H1 (cell line): ENCODE results near the gene UBR2. TPM values are rescaled to one million over a fixed set of nuclear protein-coding genes. Genes with fewer than 3 reads are reported as not detected.

Experiments used
- CTCF ChIA-PET: fragments of 300-600 bp; sonication (Branson Sonifier 250); formaldehyde crosslinking; loops from one replicate; lab custom pipeline; 2021; ENCODE audit not compliant: partially characterized antibody; lab: Charles Lee
- POLR2A ChIA-PET: fragments of 300-600 bp; sonication (Branson Sonifier 250); formaldehyde crosslinking; loops from one replicate; lab custom pipeline; 2021; ENCODE audit warnings: inconsistent platforms; ENCODE audit not compliant: partially characterized antibody; lab: Charles Lee
- DNase-seq, 2 experiments: peaks; one replicate each; pipeline versions ENCODE4 v3.0.0 to v3.0.0-alpha.2; 2010 to 2022; ENCODE audit warnings: low spot score in 2 of 2, low read depth in 1 of 2, mixed read lengths in 1 of 2
- FAIRE-seq: peaks from 2 replicates; lab custom pipeline; 2011; peaks lifted over from hg19 to GRCh38; lab: Jason Lieb, UNC
- H2AFZ ChIP-seq: 2 replicates; pipeline ENCODE4 v1.8.1; 2012; ENCODE audit warnings: low read length, inconsistent platforms
- H2AK5ac ChIP-seq: 2 replicates; pipeline ENCODE4 v1.6.1; 2013; ENCODE audit warnings: low read depth, low read length
- H2BK120ac ChIP-seq: replicated peaks from 2 replicates; pipeline ENCODE3; 2013; ENCODE audit warnings: low read depth, low read length, inconsistent platforms
- H2BK12ac ChIP-seq: 2 replicates; pipeline ENCODE4 v1.6.1; 2013; ENCODE audit warnings: low read depth, low read length
- H2BK15ac ChIP-seq: 2 replicates; pipeline ENCODE4 v1.6.1; 2013; ENCODE audit warnings: low read length
- H2BK20ac ChIP-seq: 2 replicates; pipeline ENCODE4 v1.6.1; 2013; ENCODE audit warnings: low read length
- H2BK5ac ChIP-seq: 2 replicates; pipeline ENCODE4 v1.6.1; 2013; ENCODE audit warnings: low read depth, low read length
- H3K14ac ChIP-seq: 2 replicates; pipeline ENCODE4 v1.6.1; 2013; ENCODE audit warnings: inconsistent platforms; ENCODE audit not compliant: insufficient read length
- H3K18ac ChIP-seq: 2 replicates; pipeline ENCODE4 v1.6.1; 2013; ENCODE audit warnings: low read length; ENCODE audit errors: extremely low read depth
- H3K23ac ChIP-seq: 2 replicates; pipeline ENCODE4 v1.6.1; 2013; ENCODE audit warnings: inconsistent platforms; ENCODE audit not compliant: insufficient read length
- H3K23me2 ChIP-seq: 2 replicates; pipeline ENCODE4 v1.6.1; 2013; ENCODE audit warnings: low read depth, low read length
- H3K27ac ChIP-seq: 2 replicates; pipeline ENCODE4 v1.6.1; 2011; ENCODE audit warnings: low read depth, low read length, inconsistent platforms
- H3K27me3 ChIP-seq, 4 experiments: replicated peaks in 1 of 4; 1 replicate in 1 of 4; 2 replicates in 3 of 4; pipeline versions ENCODE4 v1.6.1 to v1.8.1; 2011 to 2013; ENCODE audit warnings: low read length in 3 of 4, mild to moderate bottlenecking in 3 of 4, inconsistent platforms in 2 of 4, mixed read lengths in 2 of 4, moderate library complexity in 1 of 4; ENCODE audit not compliant: control insufficient read depth in 3 of 4, insufficient read depth in 3 of 4; ENCODE audit errors: extremely low read depth in 1 of 4
- H3K36me3 ChIP-seq, 4 experiments: 2 replicates each; pipeline versions ENCODE4 v1.6.1 to v1.8.1; 2011 to 2013; ENCODE audit warnings: mild to moderate bottlenecking in 4 of 4, low read length in 3 of 4, moderate library complexity in 2 of 4, control low read depth in 1 of 4, inconsistent platforms in 1 of 4; ENCODE audit not compliant: insufficient read depth in 4 of 4, control insufficient read depth in 2 of 4
- H3K4ac ChIP-seq: replicated peaks from 2 replicates; pipeline ENCODE3; 2013; ENCODE audit warnings: low read length, low read depth, mixed read lengths, inconsistent platforms; ENCODE audit not compliant: insufficient read length
- H3K4me1 ChIP-seq, 4 experiments: replicated peaks in 1 of 4; 1 replicate in 1 of 4; 2 replicates in 3 of 4; pipeline versions ENCODE4 v1.6.1 to v1.8.1; 2011 to 2013; ENCODE audit warnings: low read length in 3 of 4, inconsistent platforms in 2 of 4, mixed read lengths in 1 of 4; ENCODE audit not compliant: insufficient read depth in 4 of 4, control insufficient read depth in 3 of 4
- H3K4me2 ChIP-seq, 2 experiments: 2 replicates each; pipeline versions ENCODE4 v1.6.1 to v1.8.1; 2011 to 2013; ENCODE audit warnings: low read depth in 2 of 2, low read length in 2 of 2, control low read depth in 1 of 2, inconsistent platforms in 1 of 2, mild to moderate bottlenecking in 1 of 2; ENCODE audit not compliant: insufficient read depth in 1 of 2
- H3K4me3 ChIP-seq, 4 experiments: fragments of 200-600, 300-600 bp in 1 of 4; sonication (generic), shearing (Covaris generic), sonication (Bioruptor Twin) in 1 of 4; 2 replicates each; pipeline versions ENCODE4 v1.5.1 to v1.8.1; 2011 to 2016; ENCODE audit warnings: low read length in 4 of 4, low read depth in 3 of 4, control low read depth in 2 of 4, inconsistent platforms in 2 of 4, mild to moderate bottlenecking in 2 of 4, mixed read lengths in 1 of 4, moderate library complexity in 1 of 4; ENCODE audit not compliant: insufficient read depth in 2 of 4; ENCODE audit errors: extremely low read depth in 1 of 4
- H3K56ac ChIP-seq: replicated peaks from 2 replicates; pipeline ENCODE3; 2013; ENCODE audit warnings: low read depth, mild to moderate bottlenecking, mixed read lengths, low read length, inconsistent platforms; ENCODE audit not compliant: insufficient read length
- H3K79me1 ChIP-seq: 2 replicates; pipeline ENCODE4 v1.6.1; 2013; ENCODE audit warnings: low read depth, low read length, control low read depth
- H3K79me2 ChIP-seq, 2 experiments: 2 replicates each; pipeline versions ENCODE4 v1.6.1 to v1.8.1; 2012 to 2013; ENCODE audit warnings: low read length in 2 of 2, mild to moderate bottlenecking in 2 of 2, inconsistent platforms in 1 of 2; ENCODE audit not compliant: insufficient read depth in 2 of 2, control insufficient read depth in 1 of 2
- H3K9ac ChIP-seq, 4 experiments: replicated peaks in 1 of 4; 1 replicate in 1 of 4; 2 replicates in 3 of 4; pipeline versions ENCODE4 v1.6.1 to v1.8.1; 2011 to 2013; ENCODE audit warnings: low read depth in 3 of 4, low read length in 3 of 4, control low read depth in 2 of 4, mild to moderate bottlenecking in 2 of 4, moderate library complexity in 2 of 4, inconsistent platforms in 1 of 4; ENCODE audit errors: extremely low read depth in 1 of 4
- H3K9me3 ChIP-seq, 2 experiments: 2 replicates each; pipeline versions ENCODE4 v1.6.1 to v1.8.1; 2012 to 2013; ENCODE audit warnings: mild to moderate bottlenecking in 2 of 2, moderate library complexity in 2 of 2, control low read depth in 1 of 2, inconsistent platforms in 1 of 2, low read depth in 1 of 2, low read length in 1 of 2, mixed read lengths in 1 of 2; ENCODE audit not compliant: insufficient read depth in 2 of 2
- H4K20me1 ChIP-seq, 2 experiments: replicated peaks in 1 of 2; 2 replicates each; pipeline versions ENCODE3 to v1.8.1; 2011 to 2013; ENCODE audit warnings: inconsistent platforms in 2 of 2, low read length in 2 of 2, mild to moderate bottlenecking in 1 of 2; ENCODE audit not compliant: insufficient read depth in 2 of 2, control insufficient read depth in 1 of 2
- H4K5ac ChIP-seq: 2 replicates; pipeline ENCODE4 v1.6.1; 2013; ENCODE audit warnings: low read length, low read depth, mixed read lengths, inconsistent platforms; ENCODE audit not compliant: insufficient read length
- H4K8ac ChIP-seq: 2 replicates; pipeline ENCODE4 v1.8.0; 2013; ENCODE audit warnings: mild to moderate bottlenecking, moderate library complexity, low read length, inconsistent platforms; ENCODE audit not compliant: insufficient read depth; ENCODE audit errors: extremely low read depth
- H4K91ac ChIP-seq: replicated peaks from 2 replicates; pipeline ENCODE3; 2013; ENCODE audit warnings: low read length, mixed read lengths, inconsistent platforms; ENCODE audit not compliant: insufficient read length
- BCL11A ChIP-seq, 2 experiments: IDR thresholded peaks; one replicate each; pipeline ENCODE4 v1.6.1; 2011; ENCODE audit warnings: low read depth in 2 of 2, low read length in 2 of 2, mild to moderate bottlenecking in 2 of 2
- CTBP2 ChIP-seq: IDR thresholded peaks from 2 replicates; pipeline ENCODE4 v1.7.0; 2011; ENCODE audit warnings: borderline replicate concordance, mild to moderate bottlenecking, moderate library complexity, mixed read lengths, low read length; ENCODE audit not compliant: insufficient read depth, insufficient read length
- CTCF ChIP-seq, 3 experiments: IDR thresholded peaks; 1 replicate in 2 of 3; 2 replicates in 1 of 3; pipeline versions ENCODE4 v1.5.1 to v1.6.1; 2011; ENCODE audit warnings: low read length in 3 of 3, mild to moderate bottlenecking in 3 of 3, inconsistent platforms in 2 of 3, low read depth in 1 of 3, moderate library complexity in 1 of 3; ENCODE audit not compliant: insufficient read depth in 1 of 3; ENCODE audit errors: control extremely low read depth in 1 of 3
- GABPA ChIP-seq: IDR thresholded peaks from 2 replicates; pipeline ENCODE4 v1.6.1; 2011; ENCODE audit warnings: mild to moderate bottlenecking, low read length, moderate library complexity, borderline replicate concordance; ENCODE audit not compliant: insufficient read depth
- RAD21 ChIP-seq, 2 experiments: IDR thresholded peaks in 1 of 2; conservative IDR thresholded peaks in 1 of 2; 2 replicates each; pipeline ENCODE4 v1.6.1; 2011; ENCODE audit warnings: low read depth in 2 of 2, low read length in 2 of 2, improper control_type of control experiment in 1 of 2, inconsistent platforms in 1 of 2, mild to moderate bottlenecking in 1 of 2, moderate library complexity in 1 of 2
- SIX5 ChIP-seq: IDR thresholded peaks from 2 replicates; pipeline ENCODE4 v1.6.1; 2011; ENCODE audit warnings: mild to moderate bottlenecking, low read depth, low read length
- TAF7 ChIP-seq: optimal IDR thresholded peaks from 2 replicates; pipeline ENCODE3; 2011; ENCODE audit warnings: low read depth, mild to moderate bottlenecking, inconsistent platforms, low read length, moderate library complexity, borderline replicate concordance
- WGBS, 2 experiments: shearing (Covaris generic) in 1 of 2; methylation state at CpG; one replicate each; pipeline versions ENCODE4 v1.1.6 to v1.1.7; 2013 to 2015; ENCODE audit warnings: low lambda C conversion rate in 2 of 2, mixed read lengths in 2 of 2, inconsistent platforms in 1 of 2, low coverage in 1 of 2, missing lambda C conversion rate in 1 of 2; ENCODE audit not compliant: insufficient replicate concordance in 2 of 2, insufficient coverage in 1 of 2, insufficient read length in 1 of 2; ENCODE audit errors: extremely low coverage in 1 of 2, missing lambda C conversion rate in 1 of 2; 5-methylcytosine and 5-hydroxymethylcytosine counted together
- polyA plus RNA-seq, 7 experiments: library from polyadenylated mRNA; depleted of rRNA in 3 of 7; stranded (reverse) in 5 of 7; unstranded in 2 of 7; fragments of >200 nt in 5 of 7; fragments of 200-250 nt in 2 of 7; gene quantifications; 1 replicate in 5 of 7; 2 replicates in 1 of 7; 4 replicates in 1 of 7; pipeline versions ENCODE4 v1.2.1 to v1.2.3, GENCODE V29; 2011 to 2013; ENCODE audit warnings: missing spikeins in 2 of 7, mixed read lengths in 2 of 7
- total RNA-seq: library from RNA; stranded (reverse); fragmentation: NEBNext Ultra II Directional; extraction: Animal tissue kit (Norgen Biotek cat#: 25700); gene quantifications from 2 replicates; pipeline ENCODE4 v1.2.1, GENCODE V29; 2021
- TF ChIP-seq, protein P1 (sequence below): IDR thresholded peaks from 2 replicates; pipeline ENCODE4 v1.6.1; 2012; ENCODE audit warnings: inconsistent platforms

The UBR2 gene
- total and polyA plus RNA-seq, 2 of the 8 experiments (the other 6 are each of a cell fraction or from before 2014, with no cell fraction given) = 6.5 to 19.5 TPM

GRCh38 chr6:42693725-42694323, 130.0 kb downstream of the UBR2 start:
- H3K27ac ChIP-seq = no peak overlapping the region
- no peak overlapping the region for H3K56ac ChIP-seq
- no peaks in the 10 kb centered on the region for H4K20me1 ChIP-seq
- no peak overlapping the region for H3K4ac ChIP-seq
- no peaks in the 10 kb centered on the region for H3K79me1 ChIP-seq
- H2BK15ac ChIP-seq = no peak overlapping the region
- no peak overlapping the region for H4K5ac ChIP-seq
- ChIA-PET POLR2A (interaction anchor here (0.7 kb wide), 1 partner anchor 615 kb away, joined by 3 read pairs; the partner anchor contains the start of gene CRIP3), CTCF (interaction anchor here (0.6 to 2.2 kb wide), 3 partner anchors 11 to 142 kb away, joined by 3 to 8 read pairs (median 4); no protein-coding TSS in a partner anchor)
- no peaks in the 10 kb centered on the region for H3K27me3 ChIP-seq
- H3K23me2 ChIP-seq = no peaks in the 10 kb centered on the region
- H3K4me2 ChIP-seq = no peak overlapping the region
- H2BK12ac ChIP-seq = no peak overlapping the region
- no peaks in the 10 kb centered on the region for H3K79me2 ChIP-seq
- no peak overlapping the region for H3K23ac ChIP-seq
- H2BK20ac ChIP-seq = no peak overlapping the region
- no peak overlapping the region for H3K4me3 ChIP-seq
- H2BK120ac ChIP-seq = no peak overlapping the region
- no peaks in the 10 kb centered on the region for H3K9me3 ChIP-seq
- H2AK5ac ChIP-seq = no peak overlapping the region
- no peak overlapping the region for H4K91ac ChIP-seq
- H3K4me1 ChIP-seq = no peaks in the 10 kb centered on the region
- peaks cover 3 to 36% (median 17%) of the 10 kb centered on the region in 4 experiments; a peak in 7 of 8 replicates for H3K36me3 ChIP-seq
- H2BK5ac ChIP-seq = no peak overlapping the region
- FAIRE-seq (no peak), DNase-seq (no peak)
- H2AFZ ChIP-seq = no peak overlapping the region
- H3K18ac ChIP-seq = no peak overlapping the region
- H3K14ac ChIP-seq = no peak overlapping the region
- WGBS, 2 experiments = 94% methylated on average over 2 of the region's 2 CpGs; no CpG with 5 or more reads in 1 of the 2 experiments
- no peak overlapping the region for H3K9ac ChIP-seq
- no peak overlapping the region for H4K8ac ChIP-seq
- no peak for TF ChIP-seq CTBP2
- TF ChIP-seq TAF7 = no peak
- TF ChIP-seq, protein P1, sequence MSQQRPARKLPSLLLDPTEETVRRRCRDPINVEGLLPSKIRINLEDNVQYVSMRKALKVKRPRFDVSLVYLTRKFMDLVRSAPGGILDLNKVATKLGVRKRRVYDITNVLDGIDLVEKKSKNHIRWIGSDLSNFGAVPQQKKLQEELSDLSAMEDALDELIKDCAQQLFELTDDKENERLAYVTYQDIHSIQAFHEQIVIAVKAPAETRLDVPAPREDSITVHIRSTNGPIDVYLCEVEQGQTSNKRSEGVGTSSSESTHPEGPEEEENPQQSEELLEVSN = no peak
- no peak for TF ChIP-seq BCL11A (IDR thresholded peaks at IDR 0.05; ENCODE audit: low read depth in 2 of 2, low read length in 2 of 2)
- TF ChIP-seq SIX5 = no peak
- no peak for TF ChIP-seq RAD21 (IDR thresholded peaks at IDR 0.05 in 1 of 2, conservative IDR thresholded peaks at IDR 0.05 in 1 of 2; ENCODE audit: low read depth in 2 of 2, low read length in 2 of 2)
- TF ChIP-seq GABPA = no peak
- no peak for TF ChIP-seq CTCF (IDR thresholded peaks at IDR 0.05; ENCODE audit: control extremely low read depth in 1 of 3, insufficient read depth in 1 of 3, low read depth in 1 of 3, low read length in 3 of 3)
